Measurements from ENCODE around the gene HNRNPH1.
"Not testable (repeated sequence)": the region's sequence is repeated elsewhere in the genome, so short reads cannot be mapped to it uniquely, and the experiment has no call there.

Gene HNRNPH1

DNA sequence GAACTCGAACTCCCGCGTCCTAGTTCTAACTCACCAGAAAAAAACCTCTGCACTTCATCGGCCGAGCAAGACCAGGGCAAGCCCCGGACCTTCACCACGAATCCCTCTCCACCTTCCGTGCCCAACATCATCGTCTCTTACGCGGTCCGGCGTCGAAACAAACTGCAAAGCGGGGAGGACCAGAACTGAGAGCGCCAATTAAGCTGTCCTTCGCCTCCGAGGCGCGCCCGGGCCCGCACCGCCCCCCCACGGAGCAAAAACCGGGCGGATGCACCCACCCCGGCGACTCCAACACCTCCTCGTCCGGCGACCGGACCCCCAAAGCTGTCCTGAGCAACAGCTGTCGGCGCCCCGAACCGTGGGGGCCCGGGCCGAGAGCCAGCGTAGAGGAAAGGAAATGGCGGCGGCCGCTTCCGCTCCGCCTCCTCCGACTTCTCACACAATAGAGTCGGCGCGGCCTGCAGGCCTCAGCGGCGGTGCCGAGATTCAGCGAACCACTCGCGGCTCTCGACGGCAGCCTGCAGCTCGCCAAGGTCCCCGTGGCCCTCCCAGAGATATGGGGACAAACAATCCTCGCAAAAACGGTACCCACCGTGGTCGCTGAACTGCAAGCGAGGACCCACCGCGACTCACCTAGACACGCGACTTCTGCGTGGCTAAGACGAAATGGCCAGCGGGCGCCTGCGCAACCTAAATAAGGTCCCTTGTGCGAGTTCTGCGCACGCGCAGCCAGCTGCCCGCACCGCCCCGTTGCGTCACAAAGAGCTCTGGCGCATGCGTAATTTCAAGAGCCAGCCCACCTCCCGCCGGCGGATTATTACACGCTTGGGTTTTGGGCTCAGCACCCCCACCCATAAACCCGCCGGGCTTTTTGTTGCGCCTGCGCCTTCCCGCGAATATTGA lies at the start of gene HNRNPH1:
Gene HNRNPH1, minus strand, starts transcription at position 669 of the 903 bp plus-strand sequence. Its CDS starts 538 bp downstream, at position 131.
- Mint-ChIP-seq H3K36me3 (ENCODE audit: low read depth) (peaks cover 61% of the 10 kb centered on the region), H3K27ac (peak within 1 kb of the TSS; percentile 99), H3K4me3 (peak within 1 kb of the TSS; percentile 93), H3K9me3 (no peaks in the 10 kb centered on the region), H3K4me1 (ENCODE audit: low read depth) (peaks cover 40% of the 10 kb centered on the region), H3K27me3 (peaks cover 3% of the 10 kb centered on the region)
- DNase-seq = peak; percentile 98

DNA sequence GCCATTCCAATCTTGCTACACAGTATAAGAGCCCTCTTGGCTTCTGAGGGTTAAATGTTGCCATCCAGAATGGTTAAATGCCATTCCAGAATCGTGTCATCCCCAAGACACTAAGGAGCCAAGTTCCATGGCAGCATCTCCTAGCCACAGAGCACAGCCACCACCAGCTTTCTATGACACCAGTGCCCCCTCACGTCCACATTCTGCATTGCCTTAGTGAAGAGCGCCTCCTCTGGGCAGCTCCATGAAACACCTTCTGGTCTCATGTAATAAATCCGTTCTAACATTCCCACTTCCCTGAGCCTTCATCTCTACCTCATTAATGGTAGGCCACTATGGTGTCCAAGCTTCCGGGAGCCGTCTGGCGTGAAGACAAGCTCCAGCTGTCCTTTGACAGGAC lies 44.9 kb upstream of the HNRNPH1 start:
- DNase-seq = peak; percentile 48
- Mint-ChIP-seq H3K36me3 (ENCODE audit: low read depth) (no peaks in the 10 kb centered on the region), H3K4me3 (no peak overlapping the region), H3K27ac (no peak overlapping the region), H3K9me3 (no peaks in the 10 kb centered on the region), H3K4me1 (ENCODE audit: low read depth) (no peaks in the 10 kb centered on the region), H3K27me3 (no peaks in the 10 kb centered on the region)

GRCh38 chr5:179661647-179662046 lies 38.2 kb upstream of the HNRNPH1 start:
- not testable (repeated sequence) for H3K36me3 Mint-ChIP-seq (ENCODE audit: low read depth); H3K9me3 Mint-ChIP-seq; H3K27ac Mint-ChIP-seq; H3K4me1 Mint-ChIP-seq (ENCODE audit: low read depth); DNase-seq; H3K27me3 Mint-ChIP-seq; H3K4me3 Mint-ChIP-seq

DNA sequence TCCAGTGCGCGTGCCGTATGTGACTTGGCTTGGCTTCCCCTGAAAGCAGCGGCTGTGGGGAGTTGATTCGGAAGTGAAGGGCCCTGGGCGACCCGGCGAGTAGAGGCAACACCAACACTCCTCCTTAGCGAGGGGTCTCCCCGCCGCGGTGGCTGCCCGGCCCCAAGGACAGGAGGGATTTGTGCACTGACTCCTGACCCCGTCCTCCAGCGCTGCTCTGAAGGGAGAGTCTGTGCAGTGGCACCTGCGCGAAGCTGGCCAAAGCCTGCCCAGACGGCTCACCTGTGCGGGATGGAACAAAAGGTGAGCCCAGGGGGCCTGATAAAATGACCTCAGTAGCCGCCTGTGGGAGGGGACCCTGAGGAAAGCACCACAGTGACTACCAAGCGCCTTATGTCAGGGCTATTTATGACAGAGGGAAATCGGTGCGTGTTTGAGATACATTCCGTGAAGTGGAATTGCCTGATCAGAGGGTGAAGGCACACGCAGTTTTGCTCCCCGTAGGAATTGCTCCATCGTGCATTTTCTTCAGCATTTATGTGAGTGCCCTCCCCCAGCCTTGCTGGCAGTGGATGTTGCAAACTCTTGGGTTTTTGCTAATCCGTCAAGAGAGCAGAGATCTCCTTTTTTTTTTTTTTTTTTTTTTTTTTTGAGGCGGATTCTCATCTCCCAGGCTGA lies 34.8 kb upstream of the HNRNPH1 start:
- Mint-ChIP-seq H3K4me3 (peak overlapping the region; percentile 80), H3K27ac (peak overlapping the region; percentile 66)
- H3K9me3 Mint-ChIP-seq; H3K27me3 Mint-ChIP-seq; H3K4me1 Mint-ChIP-seq (ENCODE audit: low read depth); H3K36me3 Mint-ChIP-seq (ENCODE audit: low read depth): not testable (repeated sequence)
- peak; percentile 40 for DNase-seq

DNA sequence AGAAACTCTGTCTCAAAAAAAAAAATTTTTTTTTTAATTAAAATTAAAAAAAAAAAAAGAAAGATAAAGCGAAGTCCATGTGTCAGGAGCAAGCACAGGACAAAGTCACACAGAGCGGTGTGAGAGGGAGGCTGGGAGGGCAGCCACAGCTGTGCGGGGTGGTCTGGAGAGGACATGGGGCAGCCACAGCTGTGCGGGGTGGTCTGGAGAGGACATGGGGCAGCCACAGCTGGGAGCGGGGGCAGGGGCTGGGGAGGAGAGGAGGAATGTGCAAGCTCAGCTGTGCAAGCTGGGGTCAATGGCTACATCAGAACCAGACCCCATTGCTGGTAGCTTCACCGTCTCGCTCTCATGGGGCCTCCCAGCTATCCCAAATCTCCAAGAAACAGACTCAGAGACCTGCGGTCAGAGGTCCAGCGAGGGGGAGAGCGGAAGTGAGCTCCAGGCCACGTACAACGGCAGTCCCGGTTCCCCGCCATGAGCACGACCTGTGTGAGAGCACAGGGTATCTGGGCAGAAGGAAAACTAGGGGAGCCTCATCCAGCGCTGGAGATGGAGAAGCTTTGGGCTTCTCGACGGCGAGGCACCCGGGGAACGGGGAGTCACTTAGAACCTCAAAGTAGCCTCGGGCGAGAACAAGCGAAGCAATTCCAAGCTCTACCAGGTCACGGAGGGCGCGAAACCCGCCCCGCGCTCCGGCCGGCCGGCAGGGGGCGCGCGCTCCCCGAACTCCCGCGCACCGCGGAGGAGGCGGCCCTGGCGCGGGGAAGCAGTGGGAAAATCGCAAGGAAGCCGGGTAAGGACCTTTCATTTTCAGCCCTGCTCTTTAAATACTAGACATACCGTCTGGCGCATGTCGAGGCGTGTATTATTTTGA lies 34.1 kb upstream of the HNRNPH1 start:
- H3K4me1 Mint-ChIP-seq (ENCODE audit: low read depth); H3K9me3 Mint-ChIP-seq; DNase-seq; H3K27me3 Mint-ChIP-seq; H3K27ac Mint-ChIP-seq; H3K36me3 Mint-ChIP-seq (ENCODE audit: low read depth): not testable (repeated sequence)
- peak overlapping the region; percentile 80 for H3K4me3 Mint-ChIP-seq

- not testable (repeated sequence) for DNase-seq; H3K9me3 Mint-ChIP-seq; H3K36me3 Mint-ChIP-seq (ENCODE audit: low read depth); H3K4me3 Mint-ChIP-seq; H3K27ac Mint-ChIP-seq; H3K4me1 Mint-ChIP-seq (ENCODE audit: low read depth); H3K27me3 Mint-ChIP-seq
Observed at GRCh38 chr5:179653135-179653534, 29.7 kb upstream of the HNRNPH1 start.

DNA sequence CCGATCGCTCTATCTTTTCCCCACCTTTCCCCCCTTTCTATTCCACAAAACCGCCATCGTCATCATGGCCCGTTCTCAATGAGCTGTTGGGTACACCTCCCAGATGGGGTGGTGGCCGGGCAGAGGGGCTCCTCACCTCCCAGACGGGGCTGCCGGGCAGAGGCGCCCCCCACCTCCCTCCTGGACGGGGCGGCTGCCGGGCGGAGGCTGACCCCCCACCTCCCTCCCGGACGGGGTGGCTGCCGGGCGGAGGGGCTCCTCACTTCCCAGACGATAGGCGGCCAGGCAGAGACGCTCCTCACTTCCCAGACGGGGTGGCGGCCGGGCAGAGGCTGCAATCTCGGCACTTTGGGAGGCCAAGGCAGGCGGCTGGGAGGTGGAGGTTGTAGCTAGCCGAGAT lies 26.8 kb upstream of the HNRNPH1 start:
- H3K27me3 Mint-ChIP-seq; H3K4me1 Mint-ChIP-seq (ENCODE audit: low read depth); H3K27ac Mint-ChIP-seq; DNase-seq; H3K9me3 Mint-ChIP-seq; H3K36me3 Mint-ChIP-seq (ENCODE audit: low read depth); H3K4me3 Mint-ChIP-seq: not testable (repeated sequence)

- not testable (repeated sequence) for H3K4me3 Mint-ChIP-seq; H3K27ac Mint-ChIP-seq; H3K27me3 Mint-ChIP-seq; DNase-seq; H3K36me3 Mint-ChIP-seq (ENCODE audit: low read depth); H3K9me3 Mint-ChIP-seq; H3K4me1 Mint-ChIP-seq (ENCODE audit: low read depth)
Observed at GRCh38 chr5:179649166-179649703, 25.8 kb upstream of the HNRNPH1 start.

GRCh38 chr5:179648410-179648809 lies 24.9 kb upstream of the HNRNPH1 start:
- Mint-ChIP-seq H3K9me3 (no peaks in the 10 kb centered on the region), H3K27me3 (no peaks in the 10 kb centered on the region), H3K27ac (no peak overlapping the region)

DNA sequence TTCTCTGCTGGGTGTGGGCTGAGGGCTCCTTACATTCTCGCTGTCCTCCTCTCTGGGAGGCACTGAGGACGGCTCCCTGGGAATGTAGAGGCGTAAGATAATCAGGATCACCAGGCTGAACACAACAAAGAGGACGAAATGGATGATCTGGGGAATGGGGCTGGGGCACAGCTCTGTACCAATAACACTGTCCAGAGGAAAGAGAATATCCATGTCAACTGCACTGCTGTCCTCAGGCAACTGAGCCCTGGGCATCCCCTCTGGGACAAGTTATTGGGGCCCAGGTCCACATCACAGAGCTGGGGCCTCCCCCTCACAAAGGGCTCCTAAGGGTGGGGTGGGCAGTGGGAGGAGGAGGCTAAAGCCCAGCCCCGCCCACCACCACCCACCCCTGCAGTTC lies 21.3 kb upstream of the HNRNPH1 start:
- H3K4me3 Mint-ChIP-seq; H3K36me3 Mint-ChIP-seq (ENCODE audit: low read depth); H3K27me3 Mint-ChIP-seq; DNase-seq; H3K4me1 Mint-ChIP-seq (ENCODE audit: low read depth); H3K9me3 Mint-ChIP-seq; H3K27ac Mint-ChIP-seq: not testable (repeated sequence)

More at GRCh38 chr5:179648410-179648809, 24.9 kb upstream of the HNRNPH1 start:
- H3K4me3 Mint-ChIP-seq = no peak overlapping the region
- no peak for DNase-seq
- H3K36me3 Mint-ChIP-seq (ENCODE audit: low read depth) = no peaks in the 10 kb centered on the region
- H3K4me1 Mint-ChIP-seq (ENCODE audit: low read depth) = no peaks in the 10 kb centered on the region

GRCh38 chr5:179643141-179643920 lies 19.9 kb upstream of the HNRNPH1 start:
- H3K36me3 Mint-ChIP-seq (ENCODE audit: low read depth); H3K9me3 Mint-ChIP-seq; H3K27ac Mint-ChIP-seq; H3K4me3 Mint-ChIP-seq; DNase-seq; H3K4me1 Mint-ChIP-seq (ENCODE audit: low read depth); H3K27me3 Mint-ChIP-seq: not testable (repeated sequence)

DNA sequence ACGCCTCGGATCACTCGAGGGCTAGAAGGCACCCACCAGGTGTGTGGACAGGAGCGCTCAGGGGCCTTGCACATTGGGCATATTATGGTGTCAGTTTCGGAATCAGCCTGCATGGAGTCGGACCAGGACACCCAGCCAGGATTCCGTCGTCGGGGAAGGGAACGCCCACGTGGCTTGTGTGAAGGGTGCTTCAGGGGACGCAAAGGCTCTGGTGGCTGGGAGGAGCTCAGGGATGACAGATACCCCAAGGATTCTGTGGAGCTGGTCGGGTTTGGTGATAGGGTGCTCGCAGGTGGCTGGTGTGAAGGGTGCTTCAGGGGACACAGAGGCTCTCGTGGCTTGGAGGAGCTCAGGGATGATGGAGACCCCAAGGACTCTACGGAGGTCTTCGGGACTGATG lies 19.2 kb upstream of the HNRNPH1 start:
- H3K27me3 Mint-ChIP-seq; H3K4me3 Mint-ChIP-seq; H3K4me1 Mint-ChIP-seq (ENCODE audit: low read depth); H3K27ac Mint-ChIP-seq; DNase-seq; H3K9me3 Mint-ChIP-seq; H3K36me3 Mint-ChIP-seq (ENCODE audit: low read depth): not testable (repeated sequence)

DNA sequence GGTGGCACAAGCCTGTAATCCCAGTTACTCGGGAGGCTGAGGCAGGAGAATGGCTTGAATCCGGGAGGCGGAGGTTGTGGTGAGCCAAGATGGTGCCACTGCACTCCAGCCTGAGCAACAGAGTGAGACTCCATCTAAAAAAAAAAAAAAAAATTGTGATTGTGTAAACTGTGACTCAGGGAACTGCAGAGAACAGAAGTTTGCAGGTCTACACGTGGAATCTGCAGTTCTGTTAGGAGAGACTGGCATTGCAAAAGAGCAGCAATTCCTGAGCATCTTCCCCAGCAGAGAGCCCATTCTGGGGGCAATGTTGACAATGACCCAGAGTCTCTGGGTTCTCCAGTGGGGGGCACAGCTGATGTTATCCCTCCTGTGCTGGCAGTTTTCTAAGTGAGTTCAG lies 18.3 kb upstream of the HNRNPH1 start:
- not testable (repeated sequence) for H3K9me3 Mint-ChIP-seq; H3K27me3 Mint-ChIP-seq; H3K27ac Mint-ChIP-seq; DNase-seq; H3K36me3 Mint-ChIP-seq (ENCODE audit: low read depth); H3K4me3 Mint-ChIP-seq; H3K4me1 Mint-ChIP-seq (ENCODE audit: low read depth)

- H3K9me3 Mint-ChIP-seq; H3K4me3 Mint-ChIP-seq; H3K27me3 Mint-ChIP-seq; H3K4me1 Mint-ChIP-seq (ENCODE audit: low read depth); DNase-seq; H3K36me3 Mint-ChIP-seq (ENCODE audit: low read depth); H3K27ac Mint-ChIP-seq: not testable (repeated sequence)
Observed at GRCh38 chr5:179639296-179639695, 15.8 kb upstream of the HNRNPH1 start.
